Cardiac fibroblast (primary cell): ENCODE data around the gene NXPH1.

Source experiments
- DNase-seq, 2 donors: peaks; one replicate each; pipeline versions ENCODE4 v3.0.0 to v3.0.0-alpha.2; 2010; ENCODE audit warnings: low read depth in 2 of 2
- H3K4me3 ChIP-seq, 2 donors: replicated peaks in 1 of 2; 1 replicate in 1 of 2; 2 replicates in 1 of 2; pipeline ENCODE4 v1.5.1; 2011; ENCODE audit warnings: low read depth in 2 of 2, low read length in 2 of 2, mild to moderate bottlenecking in 2 of 2, moderate library complexity in 1 of 2
- TF ChIP-seq, protein P1 (sequence below): IDR thresholded peaks from one replicate; pipeline ENCODE4 v1.5.1; 2011; ENCODE audit warnings: low read depth, mild to moderate bottlenecking, low read length, inconsistent platforms

NXPH1 gene

DNA sequence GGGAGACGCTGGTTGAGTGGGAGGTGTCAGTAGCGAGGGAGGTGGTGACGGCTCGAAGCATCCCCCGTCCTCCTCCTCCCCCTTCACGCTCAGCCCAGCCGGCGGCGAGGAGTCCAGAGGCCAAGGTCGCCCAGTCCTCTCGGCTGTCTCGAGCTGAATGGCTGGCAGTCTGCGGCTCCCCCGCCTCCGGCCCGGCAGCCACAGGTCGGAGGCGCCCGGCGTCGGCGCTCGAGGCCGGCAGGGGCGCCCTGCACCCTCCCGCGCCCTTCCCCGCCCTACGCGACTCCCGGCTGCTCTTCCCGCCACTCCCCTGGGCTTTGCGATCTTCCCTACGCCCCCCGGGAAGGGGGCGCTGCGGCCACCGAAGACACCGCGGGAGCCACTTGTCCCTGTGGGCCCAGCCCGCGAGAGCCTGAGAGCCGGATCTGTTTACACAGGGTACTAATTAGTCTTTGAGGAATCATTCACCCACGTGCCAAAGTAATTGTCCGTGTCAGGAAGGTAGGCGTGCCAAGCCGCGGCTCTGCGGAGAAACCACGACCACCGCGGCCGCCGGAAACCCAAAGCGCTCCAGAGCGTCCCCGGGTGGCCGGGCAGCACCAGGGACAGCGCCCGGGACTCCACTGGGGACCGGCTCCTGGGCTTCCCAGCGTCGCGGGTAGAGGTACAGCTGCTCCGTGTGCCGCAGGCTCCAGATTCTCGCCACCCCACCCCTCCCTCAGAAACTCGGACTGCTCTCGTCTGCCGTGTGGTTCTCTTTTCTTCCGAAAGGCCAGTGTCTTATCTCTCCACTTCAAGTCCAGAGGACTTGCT is at the start of gene NXPH1:
Gene NXPH1 (plus strand): TSS at position 133 of the 813 bp plus-strand sequence.
- no peak for DNase-seq
- TF ChIP-seq, protein P1, sequence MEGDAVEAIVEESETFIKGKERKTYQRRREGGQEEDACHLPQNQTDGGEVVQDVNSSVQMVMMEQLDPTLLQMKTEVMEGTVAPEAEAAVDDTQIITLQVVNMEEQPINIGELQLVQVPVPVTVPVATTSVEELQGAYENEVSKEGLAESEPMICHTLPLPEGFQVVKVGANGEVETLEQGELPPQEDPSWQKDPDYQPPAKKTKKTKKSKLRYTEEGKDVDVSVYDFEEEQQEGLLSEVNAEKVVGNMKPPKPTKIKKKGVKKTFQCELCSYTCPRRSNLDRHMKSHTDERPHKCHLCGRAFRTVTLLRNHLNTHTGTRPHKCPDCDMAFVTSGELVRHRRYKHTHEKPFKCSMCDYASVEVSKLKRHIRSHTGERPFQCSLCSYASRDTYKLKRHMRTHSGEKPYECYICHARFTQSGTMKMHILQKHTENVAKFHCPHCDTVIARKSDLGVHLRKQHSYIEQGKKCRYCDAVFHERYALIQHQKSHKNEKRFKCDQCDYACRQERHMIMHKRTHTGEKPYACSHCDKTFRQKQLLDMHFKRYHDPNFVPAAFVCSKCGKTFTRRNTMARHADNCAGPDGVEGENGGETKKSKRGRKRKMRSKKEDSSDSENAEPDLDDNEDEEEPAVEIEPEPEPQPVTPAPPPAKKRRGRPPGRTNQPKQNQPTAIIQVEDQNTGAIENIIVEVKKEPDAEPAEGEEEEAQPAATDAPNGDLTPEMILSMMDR = no peak
- no peak within 1 kb of the TSS for H3K4me3 ChIP-seq

DNA sequence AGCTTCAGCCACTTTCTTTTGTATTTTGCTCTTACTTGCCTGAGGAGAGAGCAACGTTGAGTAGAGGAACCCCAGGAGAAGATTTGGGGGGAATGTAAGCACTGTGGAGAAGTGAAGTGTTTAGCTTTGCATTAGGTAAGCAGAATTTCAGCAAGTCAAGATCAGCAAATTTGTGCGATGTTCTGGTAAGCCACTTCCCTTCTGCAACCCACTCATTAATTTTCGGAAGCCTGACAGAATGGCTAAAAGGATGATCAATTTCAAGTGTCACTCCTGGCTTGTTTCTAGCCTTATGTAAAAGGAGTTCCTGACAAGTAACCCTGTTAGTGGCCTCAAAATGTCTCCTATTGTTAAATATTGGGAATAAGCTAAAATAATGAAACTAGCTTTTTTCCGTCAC is 48.5 kb upstream of the NXPH1 start:
- H3K4me3 ChIP-seq = no peak overlapping the region
- TF ChIP-seq, protein P1 = no peak
- DNase-seq = no peak

DNA sequence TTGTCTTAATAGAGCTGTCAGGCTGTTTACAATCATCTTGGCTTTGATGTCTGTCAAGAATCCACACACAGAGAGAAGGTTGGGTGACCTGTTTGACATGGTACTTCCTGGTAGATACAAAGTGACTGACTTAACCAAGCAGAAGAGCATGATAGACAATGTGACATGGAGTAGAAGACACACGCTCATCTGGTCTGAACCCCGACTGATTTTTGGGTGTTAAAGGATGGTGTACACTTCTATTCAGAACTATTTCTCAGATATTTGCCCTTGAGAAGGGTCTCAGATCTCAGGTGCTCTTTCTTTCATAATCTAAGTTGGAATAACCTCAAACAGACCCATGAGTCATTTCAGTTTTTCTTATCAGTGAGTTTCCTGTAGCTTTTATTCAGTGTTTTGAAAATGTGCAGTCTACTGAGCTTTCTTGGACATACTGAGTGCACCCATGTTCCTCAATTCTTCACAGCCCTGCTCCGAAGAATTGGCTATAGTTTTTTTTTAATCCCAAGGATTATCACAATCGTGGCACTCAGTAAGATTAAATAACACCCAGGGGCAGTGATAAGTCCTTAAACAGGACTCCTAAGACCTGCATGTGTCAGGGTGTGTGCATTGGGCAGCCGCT is 46.4 kb upstream of the NXPH1 start:
- H3K4me3 ChIP-seq = no peak overlapping the region
- no peak for DNase-seq
- TF ChIP-seq, protein P1 = no peak

DNA sequence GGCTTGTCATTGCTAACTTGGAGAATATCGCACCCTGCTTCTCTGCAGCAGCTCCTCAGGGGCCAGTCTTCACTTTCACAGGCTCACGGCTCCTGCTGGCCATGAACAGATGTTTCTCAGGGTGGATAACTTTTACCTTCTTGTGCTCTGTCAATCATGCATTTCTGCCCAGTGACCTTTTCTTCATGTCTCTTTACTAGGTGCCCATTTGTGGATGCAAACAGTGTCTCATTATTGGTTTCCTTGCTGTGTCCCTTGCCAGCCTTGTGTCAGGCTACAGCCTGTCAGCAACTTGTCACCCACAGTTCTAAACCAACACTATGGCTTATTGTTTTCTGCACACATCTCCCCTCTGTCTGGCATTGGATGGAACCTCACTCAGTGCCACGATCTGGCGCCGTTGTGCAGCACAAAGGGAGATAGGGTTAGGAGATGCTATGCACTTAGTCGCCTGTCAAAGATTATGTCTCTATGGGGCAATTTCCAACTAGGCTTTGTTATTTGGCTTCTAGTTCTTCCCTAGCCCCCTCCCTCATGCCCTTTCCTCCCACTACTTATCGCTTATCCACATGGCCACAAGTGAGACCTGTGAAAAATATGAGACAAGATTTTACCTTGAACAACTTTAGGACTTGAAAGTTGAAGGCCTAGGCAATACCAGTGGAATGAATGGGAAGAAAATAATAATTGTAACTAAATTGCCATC is 45.7 kb upstream of the NXPH1 start:
- TF ChIP-seq, protein P1 = no peak
- H3K4me3 ChIP-seq = no peak overlapping the region
- DNase-seq = no peak

DNA sequence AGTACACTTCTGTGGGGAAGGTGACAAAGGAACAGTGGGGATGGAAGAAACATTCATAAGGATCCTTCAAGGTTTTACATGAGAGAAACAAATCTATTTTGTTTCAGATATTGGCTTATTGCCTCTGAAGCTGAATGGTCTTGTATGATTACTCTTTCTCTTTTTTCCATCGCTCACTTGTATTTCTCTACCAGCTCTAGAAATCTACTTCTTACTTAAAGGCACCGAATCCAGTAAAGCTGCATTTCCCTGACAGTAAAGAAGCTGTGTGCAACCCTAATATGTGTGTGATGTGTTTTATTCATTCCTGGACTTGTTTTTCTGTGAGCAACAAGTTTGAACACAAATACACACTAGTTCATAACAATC is 45.2 kb upstream of the NXPH1 start:
- no peak overlapping the region for H3K4me3 ChIP-seq
- TF ChIP-seq, protein P1 = no peak
- no peak for DNase-seq

DNA sequence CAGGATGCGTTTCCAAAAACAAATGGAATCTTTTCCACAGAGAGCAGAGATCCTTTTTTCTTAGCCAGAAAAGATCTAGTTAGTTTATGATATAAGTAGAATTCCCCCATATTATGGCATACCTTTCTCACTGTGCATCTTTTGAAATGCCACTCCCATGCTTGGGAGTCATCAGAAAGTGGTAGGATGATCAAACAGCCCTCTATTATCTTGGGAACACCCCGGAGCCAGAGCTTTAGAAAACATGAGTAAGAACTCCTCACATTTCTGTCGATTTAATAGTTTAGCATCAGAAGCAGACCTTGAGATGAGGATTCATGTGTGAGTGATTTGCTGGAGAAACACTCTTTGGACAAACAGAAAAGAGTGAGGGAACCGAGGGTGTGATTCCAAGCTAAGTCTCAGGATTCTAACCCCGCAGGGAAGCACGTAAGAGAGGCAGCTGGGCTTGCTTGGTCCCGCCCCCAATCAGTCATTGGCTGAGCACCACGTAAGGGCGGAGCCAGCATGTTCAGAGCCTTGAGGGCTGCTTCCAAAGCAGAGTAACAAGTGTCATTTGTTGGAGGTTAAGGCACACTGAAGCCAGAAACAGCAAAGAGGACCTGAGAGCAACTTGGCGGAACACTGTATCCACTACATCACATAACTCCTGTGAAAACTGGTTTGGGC is 43.7 kb upstream of the NXPH1 start:
- no peak overlapping the region for H3K4me3 ChIP-seq
- no peak for DNase-seq
- TF ChIP-seq, protein P1 = no peak
